HepG2 (cell line): ENCODE data around the gene ANKEF1. TPM values are rescaled to one million over a fixed set of nuclear protein-coding genes. Genes with fewer than 3 reads are reported as not detected.
A peak's percentile ranks its signal among the peaks of the same experiment; 100 is the strongest.

Experiments used
- ATAC-seq: fragments of 200-7000 bp; cut with Tn5 transposase; 3 replicates; pipeline ENCODE4 v1.9.1; 2020; ENCODE audit warnings: mild to moderate bottlenecking, moderate library complexity
- BruUV-seq: library from RNA; stranded (reverse); fragments of 400-500 nt; replicated peaks from 2 replicates; lab custom pipeline; 2021; lab: Mats Ljungman, UMichigan
- CTCF ChIA-PET: fragments of 300-600 bp; formaldehyde crosslinking; extraction: SDS; loops from one replicate; lab custom pipeline; 2021; ENCODE audit warnings: low total read pairs, inconsistent platforms, low intra/inter-chr PET ratio; lab: Yijun Ruan, JAX
- POLR2A ChIA-PET: fragments of 350-600 bp; sonication (Branson Sonifier 250); formaldehyde crosslinking; loops from one replicate; lab custom pipeline; 2020; ENCODE audit warnings: antibody characterized with exemption, inconsistent platforms; lab: Yijun Ruan, JAX
- DNase-seq: peaks from one replicate; pipeline ENCODE4 v3.0.0-alpha.2; 2015; ENCODE audit warnings: low spot score
- FAIRE-seq: peaks from 3 replicates; lab custom pipeline; 2011; peaks lifted over from hg19 to GRCh38; lab: Jason Lieb, UNC
- H2AFZ ChIP-seq: one replicate; pipeline ENCODE4 v1.6.1; 2011; ENCODE audit warnings: low read length, inconsistent platforms
- H3K27ac ChIP-seq: fragments of 300-600 bp; 3 replicates; pipeline ENCODE4 v1.8.0; 2011; ENCODE audit warnings: mixed run types, mild to moderate bottlenecking, mixed read lengths, low read length, inconsistent platforms; ENCODE audit not compliant: insufficient read depth; ENCODE audit errors: extremely low read length
- H3K27me3 ChIP-seq, 2 experiments: fragments of 200-600 bp in 1 of 2; 2 replicates in 1 of 2; 3 replicates in 1 of 2; pipeline versions ENCODE4 v1.6.0 to v1.8.0; 2011; ENCODE audit warnings: low read length in 2 of 2, mild to moderate bottlenecking in 2 of 2, moderate library complexity in 2 of 2, inconsistent platforms in 1 of 2; ENCODE audit not compliant: insufficient read depth in 2 of 2, control insufficient read depth in 1 of 2
- H3K36me3 ChIP-seq, 2 experiments: fragments of 200-600 bp in 1 of 2; replicated peaks in 1 of 2; 2 replicates in 1 of 2; 3 replicates in 1 of 2; pipeline versions ENCODE4 v1.5.1 to v1.8.0; 2011; ENCODE audit warnings: low read length in 2 of 2, inconsistent platforms in 1 of 2; ENCODE audit not compliant: insufficient read depth in 2 of 2, control insufficient read depth in 1 of 2
- H3K4me1 ChIP-seq: 2 replicates; pipeline ENCODE4 v1.5.1; 2012; ENCODE audit warnings: low read length, inconsistent platforms; ENCODE audit not compliant: insufficient read depth
- H3K4me2 ChIP-seq: 2 replicates; pipeline ENCODE4 v1.6.0; 2011; ENCODE audit warnings: low read depth, low read length, inconsistent platforms
- H3K4me3 ChIP-seq, 3 experiments: fragments of 200-600 bp in 1 of 3; sonication (generic), shearing (Covaris generic) in 1 of 3; replicated peaks in 1 of 3; 2 replicates each; pipeline ENCODE4 v1.5.1; 2011 to 2016; ENCODE audit warnings: low read length in 3 of 3, inconsistent platforms in 2 of 3, low read depth in 2 of 3, mild to moderate bottlenecking in 2 of 3, control low read depth in 1 of 3, mixed read lengths in 1 of 3; ENCODE audit not compliant: insufficient read depth in 1 of 3
- H3K79me2 ChIP-seq: one replicate; pipeline ENCODE4 v1.6.1; 2011; ENCODE audit warnings: low read length, inconsistent platforms; ENCODE audit not compliant: insufficient read depth
- H3K9ac ChIP-seq: 2 replicates; pipeline ENCODE4 v1.6.0; 2011; ENCODE audit warnings: mild to moderate bottlenecking, low read depth, low read length, inconsistent platforms; ENCODE audit not compliant: insufficient read depth
- H3K9me3 ChIP-seq: 2 replicates; pipeline ENCODE4 v1.5.1; 2012; ENCODE audit warnings: mild to moderate bottlenecking, low read length
- H4K20me1 ChIP-seq: 2 replicates; pipeline ENCODE4 v1.6.0; 2011; ENCODE audit warnings: inconsistent platforms, mild to moderate bottlenecking, low read length, moderate library complexity; ENCODE audit not compliant: insufficient read depth
- AGO1 ChIP-seq: fragments of 200-400 bp; formaldehyde crosslinking; IDR thresholded peaks from 2 replicates; pipeline ENCODE4 v1.6.1; 2017; ENCODE audit warnings: mild to moderate bottlenecking, low read depth, low read length, moderate library complexity; ENCODE audit not compliant: poor library complexity, severe bottlenecking
- ATF7 ChIP-seq, 2 experiments: fragments of 450-650 bp in 1 of 2; sonication (generic) in 1 of 2; formaldehyde crosslinking in 1 of 2; IDR thresholded peaks; 2 replicates each; pipeline versions ENCODE4 v1.4.0 to v1.6.1; 2016 to 2020; ENCODE audit warnings: antibody characterized with exemption in 1 of 2, mild to moderate bottlenecking in 1 of 2, missing genetic modification reagents in 1 of 2
- ZBTB2 ChIP-seq: sonication (generic); formaldehyde crosslinking; IDR thresholded peaks from 2 replicates; pipeline ENCODE4 v1.8.0; 2022; ENCODE audit warnings: low read depth, missing genetic modification reagents
- ZBTB44 ChIP-seq: sonication (generic); formaldehyde crosslinking; IDR thresholded peaks from 2 replicates; pipeline ENCODE4 v1.4.0; 2020; ENCODE audit warnings: missing genetic modification reagents
- ZNF503 ChIP-seq: sonication (generic); formaldehyde crosslinking; IDR thresholded peaks from 2 replicates; pipeline ENCODE4 v1.4.0; 2020; ENCODE audit warnings: missing genetic modification reagents
- WGBS: methylation state at CpG from one replicate; pipeline ENCODE4 v1.1.6; 2017; ENCODE audit warnings: low lambda C conversion rate; 5-methylcytosine and 5-hydroxymethylcytosine counted together
- in situ Hi-C: cut with HindIII; loops from 2 replicates; pipeline ENCODE4 v1.10.0; 2017; ENCODE audit warnings: low pct_unique_long_range_greater_than_20kb; ENCODE audit not compliant: extremely low pct_ligation_motif_present
- intact Hi-C: fragments of 100-400 bp; cut with micrococcal nuclease; formaldehyde crosslinking; loops from one replicate; pipeline ENCODE4 v1.10.0; 2022; ENCODE audit not compliant: unreplicated experiment
- polyA plus RNA-seq, 8 experiments: library from polyadenylated mRNA; depleted of rRNA in 3 of 8; stranded (reverse) in 7 of 8; unstranded in 1 of 8; fragments of >200 nt; fragmentation: Illumina TruSeq in 4 of 8; extraction: Trizol in 4 of 8; gene quantifications; 2 replicates each; pipeline versions ENCODE4 v1.2.1 to v1.2.3, GENCODE V29; 2011 to 2016; ENCODE audit warnings: low read depth in 4 of 8, missing spikeins in 1 of 8, mixed read lengths in 1 of 8; ENCODE audit not compliant: insufficient read depth in 1 of 8
- total RNA-seq, 5 experiments: library from RNA; depleted of rRNA; stranded (reverse); fragments of >200 nt; fragmentation: Illumina TruSeq; extraction: Trizol; gene quantifications; 2 replicates each; pipeline ENCODE4 v1.2.3, GENCODE V29; 2016; ENCODE audit warnings: low read depth in 1 of 5

ANKEF1 gene
- total and polyA plus RNA-seq, 2 of the 13 experiments (the other 11 are each of a cell fraction or from before 2014, with no cell fraction given): 3.1 to 8.6 TPM

- WGBS: 60% methylated on average over 2 of the region's 2 CpGs
- DNase-seq (no peak), FAIRE-seq (no peak), ATAC-seq (no peak)
- TF ChIP-seq ZNF503 (CRISPR knock-in tag) (no peak), AGO1 (no peak), ATF7 (IDR thresholded peaks at IDR 0.05) (0 out of 2 replicates have a peak, but pooled peaks have one; percentile 4), ATF7 (CRISPR knock-in tag; IDR thresholded peaks at IDR 0.05) (no peak)
- Histone ChIP-seq H3K27me3 (no peaks in the 10 kb centered on the region), H3K36me3 (no peaks in the 10 kb centered on the region), H2AFZ (no peak overlapping the region), H3K9ac (no peak overlapping the region), H3K4me2 (no peak overlapping the region), H3K9me3 (no peaks in the 10 kb centered on the region), H3K79me2 (no peaks in the 10 kb centered on the region), H3K4me3 (no peak overlapping the region), H3K4me1 (no peaks in the 10 kb centered on the region), H4K20me1 (no peaks in the 10 kb centered on the region), H3K27ac (no peak overlapping the region)
- ChIA-PET POLR2A (no interaction called here), CTCF (no interaction called here)
- intact Hi-C loops: no loop called here
- BruUV-seq: no TSS peak
- in situ Hi-C loops: no loop called here
Measured at GRCh38 chr20:10022625-10023024, 12.2 kb upstream of the ANKEF1 start.

- ChIA-PET CTCF (no interaction called here), POLR2A (no interaction called here)
- Histone ChIP-seq H3K36me3 (no peaks in the 10 kb centered on the region), H3K79me2 (no peaks in the 10 kb centered on the region), H3K4me2 (no peak overlapping the region), H3K4me3 (no peak overlapping the region), H3K9me3 (no peaks in the 10 kb centered on the region), H3K27ac (no peak overlapping the region), H3K9ac (no peak overlapping the region), H3K4me1 (no peaks in the 10 kb centered on the region), H3K27me3 (no peaks in the 10 kb centered on the region), H4K20me1 (no peaks in the 10 kb centered on the region), H2AFZ (no peak overlapping the region)
- FAIRE-seq: no peak
- no peak for ATAC-seq
- no peak for DNase-seq
- BruUV-seq: no TSS peak
- 4% methylated on average over 2 of the region's 2 CpGs for WGBS
- intact Hi-C loops: no loop called here
- in situ Hi-C loops: no loop called here
- no peak for TF ChIP-seq ZBTB2 (CRISPR knock-in tag)
- no peak for TF ChIP-seq ZBTB44 (CRISPR knock-in tag)
Measured at GRCh38 chr20:10023911-10024310, 10.9 kb upstream of the ANKEF1 start.
